Measurements from ENCODE around the gene PFKFB4. TPM values are rescaled to one million over a fixed set of nuclear protein-coding genes. Genes with fewer than 3 reads are reported as not detected.
A peak's percentile ranks its signal among the peaks of the same experiment; 100 is the strongest.

PFKFB4 gene
- total and polyA plus RNA-seq, 9 of the 15 experiments (the other 6 are each of a cell fraction or from before 2014, with no cell fraction given), result 0.92 to 56.3 (median 13.5) TPM

GRCh38 chr3:48569808-48570450 is 13.3 kb upstream of the PFKFB4 start:
- Histone ChIP-seq H3K9me3 (replicated peaks; ENCODE audit: control insufficient read depth, insufficient read depth, low read depth, low read length) (no peaks in the 10 kb centered on the region), H3K9ac (ENCODE audit: insufficient read depth in 1 of 2, low read depth in 2 of 2, low read length in 2 of 2) (no peak overlapping the region), H3K27me3 (ENCODE audit: control insufficient read depth in 2 of 2, insufficient read depth in 2 of 2, low read length in 2 of 2) (no peaks in the 10 kb centered on the region), H3K9me1 (ENCODE audit: control insufficient read depth, insufficient read depth, low read length) (no peaks in the 10 kb centered on the region), H3K27ac (ENCODE audit: extremely low read depth, low read depth, low read length) (no peak overlapping the region), H3K36me3 (ENCODE audit: control insufficient read depth, insufficient read depth, low read length) (no peaks in the 10 kb centered on the region), H3K4me2 (ENCODE audit: insufficient read depth, low read length) (no peak overlapping the region), H4K20me1 (replicated peaks; ENCODE audit: control insufficient read depth, insufficient read depth, low read length) (no peaks in the 10 kb centered on the region), H3K4me3 (no peak overlapping the region), H2AFZ (ENCODE audit: low read depth, low read length) (no peak overlapping the region), H3K79me2 (ENCODE audit: control insufficient read depth, insufficient read depth, low read length) (no peaks in the 10 kb centered on the region), H3K4me1 (replicated peaks in 1 of 2; ENCODE audit: control insufficient read depth in 2 of 2, insufficient read depth in 2 of 2, low read length in 2 of 2) (peaks cover 0 to 21% of the 10 kb centered on the region in 2 experiments; a peak in 2 of 5 replicates)
- ChIA-PET POLR2A (no interaction called here), CTCF (ENCODE audit: low intra/inter-chr PET ratio) (no interaction called here)
- no peak for DNase-seq (ENCODE audit: extremely low read depth in 1 of 4, low spot score in 3 of 4)
- no peak for ATAC-seq
- FAIRE-seq, result no peak
- 40% methylated on average over 7 of the region's 18 CpGs for WGBS (ENCODE audit: insufficient coverage, low coverage, missing lambda C conversion rate)
- intact Hi-C loops (cut with micrococcal nuclease) (no loop called here), in situ Hi-C loops (cut with MboI) (no loop called here)
- TF ChIP-seq TFE3 (CRISPR knock-in tag; IDR thresholded peaks at IDR 0.05), result no peak
- TF ChIP-seq ZNF263 (CRISPR knock-in tag; IDR thresholded peaks at IDR 0.05; ENCODE audit: borderline replicate concordance), result peak; percentile 65
- no TSS peak for BruUV-seq (replicated peaks)

GRCh38 chr3:48569400-48569799 is 12.8 kb upstream of the PFKFB4 start:
- ChIA-PET CTCF (ENCODE audit: low intra/inter-chr PET ratio) (no interaction called here), POLR2A (interaction anchor here (0.5 kb wide), 1 partner anchor 22 kb away, joined by 3 read pairs; no protein-coding TSS in a partner anchor)
- ATAC-seq (no peak), DNase-seq (ENCODE audit: extremely low read depth in 1 of 4, low spot score in 3 of 4) (no peak), FAIRE-seq (no peak)
- Histone ChIP-seq H3K79me2 (ENCODE audit: control insufficient read depth, insufficient read depth, low read length) (no peaks in the 10 kb centered on the region), H3K4me3 (no peak overlapping the region), H4K20me1 (replicated peaks; ENCODE audit: control insufficient read depth, insufficient read depth, low read length) (no peaks in the 10 kb centered on the region), H3K9me1 (ENCODE audit: control insufficient read depth, insufficient read depth, low read length) (no peaks in the 10 kb centered on the region), H3K9me3 (replicated peaks; ENCODE audit: control insufficient read depth, insufficient read depth, low read depth, low read length) (no peaks in the 10 kb centered on the region), H3K9ac (ENCODE audit: insufficient read depth in 1 of 2, low read depth in 2 of 2, low read length in 2 of 2) (peak overlapping the region in 1 of 2 experiments; percentile 17; a peak in 1 of 4 replicates), H3K27me3 (ENCODE audit: control insufficient read depth in 2 of 2, insufficient read depth in 2 of 2, low read length in 2 of 2) (no peaks in the 10 kb centered on the region), H2AFZ (ENCODE audit: low read depth, low read length) (no peak overlapping the region), H3K4me2 (ENCODE audit: insufficient read depth, low read length) (no peak overlapping the region), H3K4me1 (replicated peaks in 1 of 2; ENCODE audit: control insufficient read depth in 2 of 2, insufficient read depth in 2 of 2, low read length in 2 of 2) (peaks cover 0 to 26% of the 10 kb centered on the region in 2 experiments; a peak in 2 of 5 replicates), H3K27ac (ENCODE audit: extremely low read depth, low read depth, low read length) (no peak overlapping the region), H3K36me3 (ENCODE audit: control insufficient read depth, insufficient read depth, low read length) (no peaks in the 10 kb centered on the region)
- 34% methylated on average over 7 of the region's 10 CpGs for WGBS (ENCODE audit: insufficient coverage, low coverage, missing lambda C conversion rate)
- no TSS peak for BruUV-seq (replicated peaks)
- intact Hi-C loops (cut with micrococcal nuclease) (no loop called here), in situ Hi-C loops (cut with MboI) (no loop called here)
- TF ChIP-seq TGIF2 (CRISPR knock-in tag; IDR thresholded peaks at IDR 0.05), result no peak
- TF ChIP-seq SETDB1 (IDR thresholded peaks at IDR 0.05; ENCODE audit: low read length), result no peak
- TF ChIP-seq POLR3G (IDR thresholded peaks at IDR 0.05; ENCODE audit: extremely low read depth, insufficient read length, insufficient replicate concordance), result no peak
- no peak for TF ChIP-seq PYGO2 (tag; IDR thresholded peaks at IDR 0.05)
- no peak for TF ChIP-seq STAT5B (CRISPR knock-in tag; IDR thresholded peaks at IDR 0.05)
- TF ChIP-seq YY1 (IDR thresholded peaks at IDR 0.05; ENCODE audit: borderline replicate concordance in 1 of 3, control insufficient read depth in 1 of 3, extremely low read depth in 1 of 3, insufficient read depth in 3 of 3, insufficient read length in 1 of 3, insufficient replicate concordance in 2 of 3, low read depth in 1 of 3, low read length in 2 of 3), result no peak
- TF ChIP-seq IRF1 (CRISPR knock-in tag; IDR thresholded peaks at IDR 0.05; ENCODE audit: borderline replicate concordance), result no peak
- TF ChIP-seq E2F4 (CRISPR knock-in tag; IDR thresholded peaks at IDR 0.05; ENCODE audit: low read depth), result no peak
- TF ChIP-seq ARHGAP35 (IDR thresholded peaks at IDR 0.05; ENCODE audit: partially characterized antibody), result no peak

All from K562 (cell line).